ENCODE data around the gene KCTD1.

KCTD1 gene

DNA sequence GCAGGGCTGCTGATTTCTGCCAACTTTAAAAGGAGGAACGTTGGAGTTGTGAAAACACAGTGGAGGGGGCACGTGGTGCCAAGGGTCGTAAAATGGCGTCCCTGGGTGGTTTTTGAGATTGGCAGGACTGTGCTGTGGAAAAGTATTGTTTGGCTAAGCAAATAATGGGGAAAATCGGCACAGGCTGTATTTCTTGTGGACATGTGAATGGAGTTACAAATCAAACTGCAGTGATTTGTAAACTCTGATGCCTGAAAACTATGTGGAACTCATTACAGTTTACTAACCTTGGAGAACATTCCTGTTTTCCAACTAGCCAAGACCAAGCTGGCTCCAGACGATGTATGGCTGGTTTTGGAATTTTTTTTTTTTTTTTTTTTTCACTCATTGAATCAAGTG lies 68.7 kb downstream of the KCTD1 start:
- DNase-seq = no peak

DNA sequence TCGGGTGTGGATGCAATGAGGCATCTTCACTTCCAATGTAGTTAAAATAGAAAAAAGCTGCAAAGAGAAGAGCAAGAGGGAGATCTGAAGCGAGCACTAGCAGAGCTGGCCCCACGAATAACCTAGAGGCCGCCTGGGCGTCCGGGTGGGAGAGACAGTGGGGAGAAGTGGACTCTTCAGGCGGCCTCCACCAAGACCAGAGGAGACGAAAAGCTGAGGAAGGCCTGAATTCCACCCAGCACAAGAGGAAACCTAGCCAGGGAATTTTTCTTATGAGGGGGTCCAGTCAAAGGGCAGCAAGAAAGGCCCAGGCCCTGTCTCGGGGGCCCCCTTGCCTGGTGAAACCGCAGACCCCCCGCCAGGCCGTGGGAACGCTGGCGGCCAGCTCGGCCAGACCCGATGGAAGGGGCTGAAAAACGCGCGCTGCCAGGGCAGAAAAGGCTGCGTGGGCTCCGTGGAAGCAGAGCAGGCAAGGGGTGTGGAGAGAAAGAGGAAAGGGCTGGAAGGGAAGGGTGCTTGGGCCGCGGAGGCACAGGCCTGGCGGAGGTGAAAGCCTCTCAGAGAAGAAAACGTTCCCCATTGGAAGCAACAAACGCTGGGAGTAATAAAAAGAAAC lies 69.2 kb downstream of the KCTD1 start:
- DNase-seq = no peak

DNA sequence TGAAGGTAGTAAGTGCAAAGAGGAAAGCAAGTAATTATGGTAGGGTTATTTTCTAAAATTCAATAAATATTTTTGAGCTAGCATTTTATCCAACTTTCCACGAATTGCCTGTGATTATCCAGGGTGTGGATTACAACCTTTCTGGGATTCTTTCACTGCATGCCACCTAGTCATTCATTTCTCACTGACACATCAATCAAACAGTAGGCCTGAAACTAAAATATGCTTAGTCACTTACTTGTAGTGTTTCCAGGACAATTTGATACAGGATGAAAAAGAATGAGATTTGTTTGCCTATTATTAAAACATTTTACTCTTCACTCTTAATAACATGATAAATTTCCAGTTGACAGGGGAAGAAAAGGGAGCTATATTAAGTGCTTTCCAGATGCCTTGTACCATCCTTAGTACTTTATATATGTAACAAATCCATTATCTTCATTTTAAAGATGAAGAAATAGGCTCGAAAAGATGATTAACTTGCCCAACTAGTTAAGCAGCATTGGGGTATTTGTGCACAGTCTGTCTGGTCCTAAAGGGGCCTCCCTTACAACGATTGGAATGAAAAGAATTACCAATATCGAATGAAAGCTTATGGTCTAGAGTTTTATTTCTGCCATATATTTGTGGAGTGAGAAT lies 70.4 kb downstream of the KCTD1 start:
- DNase-seq = no peak

DNA sequence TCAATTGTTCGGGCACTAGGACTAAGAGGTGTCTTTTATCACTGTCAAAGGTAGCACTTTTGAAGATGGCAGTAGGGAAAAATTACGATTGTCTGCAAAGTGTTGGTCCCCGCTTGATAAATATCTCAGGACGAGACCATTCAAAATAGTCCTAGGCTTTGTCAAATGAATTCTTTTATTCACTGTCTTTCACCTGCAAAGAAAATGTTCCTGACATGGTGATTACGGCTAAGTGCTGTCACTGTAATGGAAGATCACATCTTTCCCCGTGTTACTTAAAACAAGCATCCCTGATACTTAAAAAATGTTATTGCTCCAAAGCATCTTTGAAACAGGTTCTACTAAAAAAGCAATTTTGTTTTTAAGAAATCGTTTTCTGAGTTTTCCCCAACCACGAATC lies 71.7 kb downstream of the KCTD1 start:
- no peak for DNase-seq

DNA sequence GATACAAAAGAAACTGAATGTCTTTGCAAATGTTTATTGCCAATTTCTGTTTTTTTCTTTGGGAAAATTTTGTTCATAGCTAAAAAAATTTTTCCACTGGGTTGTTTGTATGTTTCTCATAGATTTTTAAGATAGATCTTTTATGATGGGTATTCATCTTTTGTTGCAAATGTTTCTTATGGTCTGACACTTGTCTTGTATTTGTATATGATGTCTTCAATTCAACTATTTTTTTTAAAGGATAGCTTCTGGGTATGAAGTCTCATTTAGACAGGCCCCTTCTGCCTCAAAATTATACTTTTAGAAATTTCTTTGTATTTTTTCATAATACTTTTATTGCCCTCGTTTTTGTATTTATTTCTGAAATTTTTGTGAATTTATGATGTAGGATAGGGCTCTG lies 73.8 kb downstream of the KCTD1 start:
- no peak for DNase-seq

DNA sequence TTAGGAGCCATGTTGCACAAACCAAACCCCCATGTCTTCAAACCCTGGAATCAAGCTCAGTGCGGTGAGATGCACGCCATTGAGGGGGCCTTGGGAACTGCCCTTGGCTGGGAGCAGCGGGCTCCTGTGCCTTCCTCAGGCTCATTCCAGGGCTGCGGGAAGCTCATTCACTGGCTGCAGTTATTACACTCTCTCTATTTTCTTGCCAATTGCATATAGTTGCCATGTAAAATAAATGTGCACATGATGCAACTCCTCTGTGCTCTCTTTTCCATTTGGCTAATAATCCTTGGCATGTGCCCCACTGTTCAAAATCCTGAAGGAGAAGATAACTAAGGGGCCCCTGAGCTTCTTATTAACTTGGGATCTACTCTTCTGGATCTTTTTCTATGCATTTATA lies 74.7 kb downstream of the KCTD1 start:
- DNase-seq = no peak

DNA sequence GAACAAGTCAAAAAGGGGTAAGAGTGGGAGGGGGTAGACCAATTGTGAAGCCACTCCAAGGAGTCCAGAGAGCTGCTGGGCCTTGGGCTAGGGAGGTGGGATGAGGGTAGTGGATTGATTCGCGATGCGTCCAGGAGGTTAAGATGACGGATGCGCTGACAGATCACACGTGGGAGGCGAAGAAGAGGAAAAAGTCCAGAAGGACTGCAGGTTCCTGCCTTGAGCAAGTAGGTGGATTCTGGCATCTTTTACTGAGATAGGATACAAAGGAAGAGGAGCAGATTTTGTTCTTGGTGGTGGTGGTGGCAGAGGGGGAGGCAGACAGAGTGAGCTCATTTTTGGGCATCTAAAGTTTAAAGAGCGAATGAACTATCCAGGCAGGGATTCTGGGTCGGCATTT lies 76.5 kb downstream of the KCTD1 start:
- DNase-seq = no peak

DNA sequence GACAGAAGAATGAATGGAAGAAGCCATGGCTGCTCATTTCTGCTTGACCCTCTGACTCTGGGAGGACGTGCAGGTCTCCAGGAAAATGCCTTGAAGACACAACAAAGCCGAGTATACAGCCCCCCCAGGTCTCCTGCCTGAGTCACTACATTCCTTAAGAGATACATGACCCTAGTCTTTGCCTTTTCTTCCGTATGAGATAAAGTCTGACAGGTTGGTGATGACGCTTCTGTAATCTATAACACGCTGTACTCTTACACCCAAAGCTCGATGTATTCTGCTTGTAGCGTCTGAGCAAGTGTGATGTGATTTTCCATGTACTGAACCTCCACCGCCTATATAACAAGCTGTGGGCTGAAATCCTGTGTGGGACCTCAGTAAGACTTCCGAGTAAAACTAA lies 77.3 kb downstream of the KCTD1 start:
- DNase-seq = no peak

DNA sequence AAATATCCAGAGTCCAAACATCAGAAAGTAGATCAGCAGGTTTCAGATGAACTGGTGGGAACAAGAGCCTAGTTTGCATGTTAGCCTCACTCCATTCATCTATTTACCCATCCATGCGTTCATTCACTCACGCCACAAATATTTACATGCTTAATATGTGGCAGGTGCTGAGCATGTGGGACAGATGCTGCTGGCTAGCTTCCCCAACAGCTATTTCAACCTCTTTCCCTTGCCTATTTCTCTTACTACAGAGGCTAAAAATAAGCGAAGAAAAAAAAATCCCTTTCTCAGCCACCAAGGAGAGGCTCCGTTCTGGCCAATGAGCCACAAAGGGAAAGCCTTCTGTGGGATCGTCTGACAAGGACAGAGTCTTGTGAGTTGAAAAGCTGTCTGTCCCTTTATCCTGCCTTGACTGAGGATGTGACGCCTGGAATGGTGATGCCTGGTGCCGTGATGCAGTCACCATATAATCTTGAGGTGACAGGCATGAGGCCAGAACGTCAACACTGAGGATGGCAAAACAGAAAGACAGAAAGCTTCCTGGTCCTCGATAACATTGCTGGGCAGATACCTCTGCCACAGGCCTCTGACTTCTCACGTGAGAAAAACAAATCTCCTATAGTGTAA lies 78.2 kb downstream of the KCTD1 start:
- DNase-seq = no peak

DNA sequence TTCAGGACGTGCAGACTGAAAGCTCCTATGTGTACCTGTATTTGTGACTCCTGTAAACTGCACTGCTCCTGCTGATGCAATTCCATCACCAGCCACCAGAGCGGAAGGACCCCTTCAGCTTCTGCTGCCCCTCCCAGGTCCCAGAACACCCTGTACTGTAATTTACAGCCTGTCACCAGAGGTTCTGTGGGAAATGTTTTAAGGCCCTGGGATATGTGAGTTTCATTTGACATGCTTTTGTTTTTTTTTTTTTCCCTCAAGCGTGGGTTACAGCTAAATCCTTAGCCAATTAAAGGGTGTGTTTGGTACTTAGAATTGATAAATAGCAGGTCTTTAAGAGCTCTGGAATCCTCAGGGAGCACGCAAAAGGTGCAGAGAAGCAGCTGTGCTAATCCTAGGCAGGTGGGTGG lies 79.4 kb downstream of the KCTD1 start:
- no peak for DNase-seq

DNA sequence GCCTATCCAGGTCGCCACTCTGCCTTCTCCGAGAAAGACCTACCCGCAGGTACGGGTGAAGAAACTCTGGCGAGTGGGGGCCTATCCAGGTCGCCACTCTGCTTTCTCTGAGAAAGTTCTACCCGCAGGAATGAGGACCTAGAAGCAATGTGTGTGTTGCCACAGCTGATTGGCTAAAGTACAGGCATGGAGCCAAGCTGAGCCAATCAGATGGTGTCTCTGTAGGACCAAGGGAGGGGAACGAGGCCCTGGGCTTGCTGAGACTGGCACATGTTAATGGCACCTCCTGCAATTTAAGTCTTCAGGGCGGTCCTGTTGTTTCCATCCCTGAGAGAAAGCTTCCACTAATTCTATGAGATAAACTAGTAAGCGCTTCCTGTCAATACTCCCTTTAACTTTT lies 82.3 kb downstream of the KCTD1 start:
- no peak for DNase-seq

DNA sequence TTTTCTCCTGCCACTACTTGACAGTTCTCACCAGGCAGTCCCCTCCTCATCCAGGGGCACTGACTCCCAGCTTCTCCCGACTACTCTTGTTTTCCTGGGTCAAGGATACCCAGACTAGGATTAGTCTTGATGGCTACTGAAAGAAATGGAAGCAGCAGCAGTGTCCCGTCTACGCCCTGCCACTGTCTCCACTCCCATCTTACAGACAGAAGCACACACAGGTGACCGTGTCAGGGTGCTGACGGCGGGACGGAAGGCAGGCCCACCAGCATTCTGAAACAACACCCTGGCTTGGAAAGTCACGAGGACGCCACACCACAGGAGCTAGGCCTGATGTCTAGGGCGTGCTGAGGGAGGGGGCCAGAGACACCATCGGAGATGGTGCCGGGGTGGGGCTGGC lies 82.9 kb downstream of the KCTD1 start:
- no peak for DNase-seq

DNA sequence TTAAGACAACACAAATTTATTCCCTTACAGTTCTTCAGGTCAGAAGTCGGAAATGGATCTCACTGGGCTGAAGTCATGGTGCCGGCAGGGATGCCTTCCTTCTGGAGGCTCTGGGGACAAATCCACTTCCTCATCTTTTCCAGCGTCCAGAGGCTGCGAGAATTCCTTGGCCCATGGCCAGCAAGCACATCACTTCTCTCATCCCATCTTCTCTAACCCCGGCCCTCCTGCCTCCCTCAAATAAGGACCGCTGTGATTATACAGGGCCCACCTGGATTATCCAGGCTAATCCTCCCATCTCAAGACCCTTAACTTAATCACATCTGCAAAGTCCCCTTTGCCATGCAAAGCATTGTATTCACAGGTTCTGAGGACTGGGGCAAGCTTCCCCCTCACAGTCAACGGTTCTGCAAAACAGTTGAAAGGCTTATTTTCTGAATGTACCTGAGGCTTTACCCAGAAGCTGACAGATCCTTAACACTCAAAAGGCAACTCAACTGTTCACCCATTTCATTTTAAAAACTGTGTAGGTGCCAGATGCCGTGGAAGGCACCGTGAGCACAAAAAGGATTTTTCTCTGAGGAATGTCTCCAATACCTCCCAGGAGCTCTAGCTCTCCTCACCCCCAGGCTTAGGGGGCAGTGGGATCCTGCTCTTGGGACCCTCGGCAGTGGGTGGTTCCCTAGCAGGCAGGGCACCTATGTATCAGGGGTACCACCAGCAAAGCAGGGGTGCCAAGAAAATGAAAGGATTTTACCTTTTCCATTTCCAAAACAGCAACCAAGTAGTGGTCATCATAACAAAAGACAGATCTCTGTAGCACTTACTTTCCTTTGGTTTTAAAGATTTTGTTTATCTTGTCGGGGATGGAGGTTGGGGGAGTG lies 84.0 kb downstream of the KCTD1 start:
- DNase-seq = no peak

DNA sequence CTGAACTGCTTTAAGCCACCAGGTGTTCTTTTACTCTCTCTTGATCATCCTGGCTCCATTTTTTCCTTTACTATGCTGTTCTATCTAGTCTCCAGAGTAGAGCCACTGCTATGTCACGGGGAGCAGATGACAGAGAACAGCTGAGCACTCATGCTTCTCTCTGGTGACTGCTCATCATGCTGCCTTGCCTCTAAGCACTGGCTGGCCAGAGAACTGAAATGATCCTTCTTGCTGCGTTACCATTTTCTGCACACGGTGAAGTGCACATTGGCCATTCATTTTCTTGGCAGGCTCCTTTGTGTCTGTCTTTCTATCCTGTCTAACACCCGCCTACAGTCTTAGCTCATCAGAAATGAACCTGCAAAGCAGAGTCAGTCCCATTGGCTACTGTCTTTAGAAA lies 86.0 kb downstream of the KCTD1 start:
- DNase-seq = no peak

DNA sequence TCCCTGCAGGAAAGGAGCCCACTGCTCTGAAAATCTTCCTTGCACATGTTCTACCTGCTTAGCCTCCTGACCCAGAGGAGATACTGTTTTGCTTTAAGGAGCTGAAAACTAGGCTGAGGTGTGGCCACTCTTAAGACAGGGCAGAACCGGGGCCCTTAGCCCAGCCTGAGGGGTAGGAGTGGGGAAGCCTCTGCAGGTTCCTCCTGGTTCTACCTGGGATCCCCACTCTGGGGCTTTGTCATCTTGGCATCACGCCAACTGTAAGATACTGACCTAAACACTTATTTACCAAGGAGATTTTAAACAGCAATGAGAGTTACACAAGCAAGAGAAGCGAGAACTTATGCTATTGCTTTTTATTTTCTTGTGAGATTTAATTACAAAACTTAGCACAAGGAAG lies 86.9 kb downstream of the KCTD1 start:
- no peak for DNase-seq

DNA sequence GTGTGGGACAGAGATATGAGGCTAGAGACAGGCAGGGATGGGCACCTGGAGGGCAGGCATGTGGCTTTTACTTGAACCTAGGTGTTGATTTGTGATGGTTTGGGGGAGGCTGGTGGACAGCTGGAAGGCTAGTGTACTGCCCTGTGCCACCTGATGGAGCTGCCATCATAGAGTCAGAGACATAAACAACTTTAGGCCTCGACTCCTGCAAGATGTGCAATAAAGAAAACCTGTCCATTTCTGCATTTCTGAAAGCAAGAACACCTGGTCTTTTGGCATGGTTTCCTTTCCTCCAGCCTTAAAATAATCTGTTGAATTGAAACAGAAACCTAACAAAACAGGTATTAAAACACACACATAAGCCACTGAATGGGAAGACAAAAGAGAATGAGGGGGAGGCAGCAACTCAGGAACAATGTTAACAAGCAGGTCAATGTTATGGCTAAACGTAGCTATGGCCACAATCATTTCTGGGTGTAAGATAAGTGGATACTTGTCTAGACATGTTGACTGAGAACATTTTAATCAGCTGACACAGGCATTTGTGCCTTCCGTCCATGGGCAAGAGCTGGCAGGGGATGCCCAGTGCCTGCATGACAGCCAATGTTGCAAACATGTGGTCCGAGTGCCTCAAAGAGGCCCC lies 87.8 kb downstream of the KCTD1 start:
- no peak for DNase-seq

DNA sequence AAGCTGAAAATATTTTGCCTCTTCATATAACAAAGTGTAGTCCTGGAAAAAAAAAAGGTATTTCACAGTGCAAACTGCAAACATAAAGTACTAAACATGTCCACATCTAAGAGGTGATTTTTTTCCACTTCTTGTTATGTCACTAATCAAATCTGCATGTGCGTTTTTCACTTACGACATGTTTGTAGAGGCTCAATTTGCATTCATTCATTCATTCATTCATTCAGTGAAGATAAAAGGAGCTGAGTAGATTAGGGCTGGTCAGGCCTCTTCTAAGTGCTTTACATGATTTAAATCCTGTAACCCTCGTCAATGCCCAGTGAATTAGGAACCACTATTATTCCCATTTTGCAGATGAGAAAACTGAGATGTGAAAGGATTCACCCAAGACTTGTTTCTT lies 88.5 kb downstream of the KCTD1 start:
- DNase-seq = no peak

DNA sequence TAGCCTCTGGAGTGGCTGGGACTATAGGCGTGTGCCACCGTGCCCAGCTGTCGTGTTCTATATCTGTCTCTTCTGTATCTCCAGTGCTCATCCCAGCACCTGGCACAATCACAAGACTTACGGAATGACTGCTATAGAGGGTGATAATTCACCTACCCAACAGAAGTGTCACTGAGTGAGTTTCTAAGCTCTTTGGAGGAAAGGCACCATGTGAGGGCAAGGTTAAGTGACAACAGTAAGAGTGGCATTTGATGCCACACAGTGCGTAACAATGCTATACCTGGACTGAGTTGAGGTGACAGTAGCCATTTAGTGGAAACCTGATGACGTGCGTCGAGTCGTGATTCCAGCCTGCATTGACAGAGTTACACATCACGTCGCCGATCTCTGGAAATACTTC lies 89.0 kb downstream of the KCTD1 start:
- DNase-seq = no peak

DNA sequence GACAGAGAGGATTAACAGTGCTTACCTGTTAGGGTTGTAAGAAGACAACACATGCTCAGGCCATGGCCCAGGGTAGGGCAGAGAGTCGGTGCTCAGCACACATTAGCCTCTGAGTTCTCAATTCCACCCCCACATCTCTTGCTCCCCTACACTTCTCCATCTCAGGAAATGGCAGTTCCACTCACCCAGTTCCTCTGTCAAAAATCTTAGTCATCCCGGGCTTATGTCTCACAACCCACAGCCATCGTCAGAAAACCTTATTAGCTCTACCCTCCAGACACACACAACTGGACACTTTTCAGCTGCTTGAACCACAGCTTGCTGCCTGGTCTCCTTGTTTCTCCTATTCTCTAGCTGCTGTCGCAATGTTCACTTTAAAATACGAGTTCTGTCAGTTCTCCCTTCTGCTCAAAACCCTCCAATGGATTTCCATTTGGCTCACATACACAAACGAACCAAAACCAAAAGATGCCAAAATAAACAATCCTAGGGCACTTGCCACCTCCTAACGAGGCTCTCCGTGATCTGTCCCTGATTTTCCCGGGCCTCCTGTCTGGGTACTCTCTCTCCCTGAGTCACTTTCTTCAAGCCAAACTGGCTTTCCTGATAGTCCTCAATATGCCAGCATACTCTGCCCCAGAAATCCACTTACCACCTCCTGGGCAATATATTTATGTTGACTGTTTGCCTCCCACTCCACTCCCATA lies 89.7 kb downstream of the KCTD1 start:
- no peak for DNase-seq

DNA sequence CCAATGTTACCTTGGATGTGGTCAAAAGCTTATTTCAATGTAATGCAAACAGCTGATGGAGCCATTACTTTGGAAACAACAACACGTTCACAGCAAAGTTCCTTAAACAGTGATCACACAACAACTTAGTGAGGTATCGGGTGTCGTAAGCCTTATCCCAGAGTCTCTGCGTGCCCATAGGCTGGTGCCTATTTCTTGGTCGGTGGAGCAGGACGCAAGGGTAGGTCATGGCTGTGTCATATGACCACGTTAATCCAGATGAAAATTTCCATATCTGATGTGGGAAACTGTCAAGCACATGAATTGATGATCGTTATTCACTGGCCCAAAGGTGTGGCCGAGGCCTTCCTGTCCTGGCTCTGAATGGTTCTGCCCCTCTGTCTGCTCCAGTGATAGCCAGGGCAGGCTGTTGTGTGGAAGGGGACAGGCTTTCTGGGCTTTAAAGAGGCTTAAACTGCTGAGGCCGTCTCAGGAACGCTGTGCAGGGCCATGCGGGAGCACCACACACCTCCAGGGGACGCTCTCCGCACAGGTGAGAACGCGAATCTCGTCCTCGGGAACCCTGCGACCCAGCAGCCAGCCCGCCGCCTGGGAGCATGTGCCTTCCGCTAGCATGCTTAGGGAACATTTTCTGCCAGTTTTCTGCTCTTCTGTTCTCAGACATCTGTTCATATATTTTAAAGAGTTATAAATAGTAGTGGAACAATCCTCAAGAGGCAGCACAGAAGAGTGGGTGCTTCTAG lies 90.6 kb downstream of the KCTD1 start:
- no peak for DNase-seq

DNA sequence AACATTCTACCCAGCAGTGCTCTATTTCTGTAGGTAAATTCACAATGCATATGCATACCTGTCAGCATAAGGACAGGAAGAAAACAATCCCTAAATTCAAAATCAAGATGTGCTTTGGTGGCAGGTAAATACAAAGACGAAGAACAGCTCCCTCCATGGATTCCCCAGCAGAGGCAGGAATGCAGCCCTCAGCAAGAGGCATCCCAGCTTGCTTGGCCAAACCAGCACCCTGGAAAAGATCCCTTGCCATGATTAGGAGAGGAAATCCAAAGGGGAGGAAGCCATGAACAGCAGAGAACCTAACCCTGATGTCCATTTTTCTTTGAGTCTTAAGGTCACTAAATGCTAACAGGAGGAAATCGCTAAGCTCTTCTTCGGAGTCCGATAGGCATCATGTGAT lies 91.2 kb downstream of the KCTD1 start:
- DNase-seq = no peak

DNA sequence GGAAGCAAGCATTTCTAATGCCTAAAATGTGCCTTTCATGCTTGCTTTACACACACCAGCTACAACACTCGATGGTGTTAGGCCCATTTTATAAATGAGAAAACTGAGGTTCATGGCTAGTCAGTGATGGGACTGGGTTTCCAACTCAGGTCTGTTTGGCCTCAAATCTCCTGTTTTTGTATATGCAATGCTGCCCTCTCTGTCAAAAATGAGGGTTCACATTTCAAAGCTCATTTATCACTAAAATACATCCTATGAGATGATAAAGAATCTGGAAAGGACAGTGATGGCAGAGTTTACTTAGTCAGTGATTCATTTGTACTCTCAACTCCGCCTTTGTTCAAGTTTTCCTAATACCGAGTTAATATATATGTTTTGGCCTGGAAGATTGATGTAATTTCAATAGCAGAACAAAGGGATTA lies 92.3 kb downstream of the KCTD1 start:
- no peak for DNase-seq

All from central memory CD4-positive, alpha-beta T cell (primary cell).